Hematopoietic multipotent progenitor cell treated with erythropoietin and hydrocortisone succinate and interleukin-3 and kit ligand, for 6 days (in vitro differentiated cells): Measurements from ENCODE around the gene TRIM67.
A peak's percentile ranks its signal among the peaks of the same experiment; 100 is the strongest.

ENCODE experiments used
- DNase-seq: peaks from one replicate; pipeline ENCODE4 v3.0.0-alpha.2; 2015

TRIM67 gene

DNA sequence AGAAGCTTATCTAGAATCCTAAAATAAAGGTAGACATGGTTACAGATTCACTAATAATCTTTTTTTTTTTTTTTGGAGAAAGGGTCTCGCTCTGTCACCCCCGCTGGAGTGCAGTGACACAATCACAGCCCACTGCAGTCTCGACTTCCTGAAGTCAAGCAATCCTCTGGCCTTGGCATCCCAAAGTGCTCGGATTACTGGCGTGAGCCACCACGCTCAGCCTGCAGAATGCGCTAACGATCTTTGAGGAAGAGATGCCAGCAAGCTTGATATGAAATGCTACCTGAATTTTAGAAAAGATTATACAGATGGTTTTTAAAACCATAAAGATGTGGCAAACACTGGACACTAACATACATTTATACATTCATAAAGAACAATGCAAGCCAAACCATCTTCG is 75.1 kb downstream of the TRIM67 start:
- no peak for DNase-seq

DNA sequence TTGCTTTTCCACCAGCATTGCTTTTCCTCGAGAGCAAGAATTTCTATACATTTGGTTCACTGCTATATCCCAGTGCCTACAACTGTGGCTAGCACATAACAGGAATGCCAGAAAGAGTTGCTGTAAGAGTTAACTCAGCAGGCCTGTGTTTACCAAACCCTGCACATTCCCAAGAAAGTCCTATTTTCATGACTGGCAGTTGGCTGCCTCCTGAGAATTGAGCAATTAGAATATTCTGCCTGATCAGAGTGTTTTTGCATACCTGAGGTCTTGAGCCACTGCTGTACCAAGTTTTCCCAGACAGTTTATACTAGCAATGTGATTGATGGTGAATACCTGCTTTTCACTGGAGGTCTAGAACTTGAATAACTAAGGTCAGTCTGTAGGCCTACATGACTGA is 76.4 kb downstream of the TRIM67 start:
- no peak for DNase-seq

DNA sequence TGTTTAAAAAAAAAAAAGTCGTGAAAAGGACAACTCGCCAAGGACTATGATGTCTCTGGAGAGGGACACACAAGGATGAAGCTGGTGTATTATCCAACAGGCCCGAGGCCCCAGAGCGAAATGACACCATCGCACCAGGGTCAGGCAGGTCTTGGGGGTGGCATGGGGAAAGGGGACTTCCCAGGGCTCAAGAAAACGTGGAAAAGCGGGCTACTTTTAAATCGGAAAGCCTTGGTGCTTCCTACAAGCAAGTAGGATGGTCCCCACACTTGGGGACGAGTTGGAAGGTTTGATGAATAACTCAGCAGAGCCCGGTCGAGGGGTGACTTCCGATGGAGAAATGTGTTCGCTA is 78.6 kb downstream of the TRIM67 start:
- DNase-seq = peak; percentile 44

DNA sequence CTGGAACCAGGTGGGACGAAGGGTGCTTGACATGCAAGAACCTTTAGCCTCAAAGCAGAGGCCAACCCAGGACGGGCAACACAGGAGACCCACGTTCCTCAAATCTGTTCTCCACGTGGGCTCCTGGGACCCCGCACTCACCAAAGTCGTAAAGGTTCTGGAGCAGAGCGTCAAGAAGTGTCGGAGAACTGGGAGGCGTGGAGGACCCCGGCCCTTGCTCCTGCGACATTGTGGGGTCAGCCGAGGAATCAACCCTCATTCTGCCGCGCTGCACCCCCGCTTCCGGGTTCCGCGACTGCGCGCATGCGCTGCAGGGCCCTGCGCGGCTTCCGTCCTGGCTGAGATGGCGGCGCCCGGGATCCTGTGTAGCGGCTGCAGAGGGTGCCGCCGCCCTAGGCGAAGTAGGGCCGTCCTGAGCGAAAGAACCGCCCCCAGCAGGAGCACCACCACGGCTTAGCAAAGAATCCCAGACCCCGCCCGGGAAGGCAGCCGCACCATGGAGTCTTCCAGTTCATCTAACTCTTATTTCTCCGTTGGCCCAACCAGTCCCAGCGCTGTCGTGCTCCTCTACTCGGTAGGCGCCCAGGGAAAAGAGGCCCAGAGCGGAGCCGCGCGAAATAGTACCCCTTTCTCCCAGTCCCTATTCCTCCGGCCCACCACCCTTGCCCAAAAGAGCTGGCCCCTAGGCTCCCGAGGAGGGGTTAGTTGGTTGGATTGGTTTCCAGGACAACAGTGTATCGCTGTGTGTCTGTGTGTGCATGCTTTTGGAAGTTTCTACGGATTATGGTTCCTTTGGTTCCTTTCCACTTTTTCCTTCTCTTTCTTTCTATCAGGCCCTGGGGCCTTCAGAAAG is 79.3 kb downstream of the TRIM67 start, which contains the start of gene GNPAT:
GNPAT (plus strand) TSS at position 330 of the 853 bp plus-strand sequence; CDS start at position 497, 167 bp downstream.
- DNase-seq = peak; percentile 94

DNA sequence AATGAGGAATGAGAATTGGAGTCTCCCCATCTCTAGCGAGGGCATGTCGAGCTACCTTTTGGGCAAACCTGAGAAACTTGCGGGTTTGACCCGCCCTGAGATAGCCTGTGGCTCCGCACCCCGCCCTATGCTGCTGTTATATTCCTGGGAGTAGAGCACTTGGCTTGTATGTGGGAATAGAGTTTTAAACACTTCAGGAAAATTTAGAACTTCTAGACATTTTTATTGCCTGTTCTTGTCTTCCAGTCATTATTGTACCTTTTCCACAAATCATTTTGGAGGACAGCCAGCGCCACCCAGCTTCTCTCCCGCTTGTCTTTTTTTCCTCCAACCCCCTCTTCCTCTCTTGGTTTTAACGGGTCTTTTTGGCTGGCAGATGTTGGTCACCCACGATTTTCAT is 79.9 kb downstream of the TRIM67 start:
- peak; percentile 69 for DNase-seq

DNA sequence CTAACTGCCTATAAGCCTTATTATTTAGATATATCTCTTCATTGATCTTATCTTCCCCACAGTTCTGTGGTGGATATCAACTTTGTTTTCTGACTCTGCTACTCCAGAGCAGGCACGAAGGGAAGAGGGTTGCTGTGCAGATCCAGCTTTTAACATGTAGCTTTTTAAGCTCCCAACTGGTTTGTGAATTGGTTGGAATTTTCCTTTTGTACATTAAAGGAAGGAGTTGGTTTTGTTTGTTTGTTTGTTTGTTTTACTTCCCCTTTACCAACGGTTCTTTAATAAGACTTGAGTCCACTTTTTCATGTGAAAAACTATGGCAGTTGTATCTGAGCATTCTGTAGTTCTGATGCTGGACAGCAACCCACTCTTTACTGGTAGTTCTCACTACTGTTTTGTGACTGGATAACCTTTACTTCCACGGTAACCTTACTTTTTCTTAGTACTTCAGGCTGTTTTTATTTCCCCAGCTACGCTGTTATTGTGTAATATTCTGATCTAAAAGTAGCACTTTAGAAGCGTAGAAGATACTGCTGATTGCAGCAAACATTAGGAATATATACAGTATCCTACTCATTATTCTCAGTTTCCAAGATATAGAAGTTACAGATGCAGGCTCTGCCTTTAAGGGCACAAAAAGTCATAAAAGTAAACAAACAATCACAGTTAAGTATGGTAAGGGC is 80.8 kb downstream of the TRIM67 start:
- peak; percentile 50 for DNase-seq

DNA sequence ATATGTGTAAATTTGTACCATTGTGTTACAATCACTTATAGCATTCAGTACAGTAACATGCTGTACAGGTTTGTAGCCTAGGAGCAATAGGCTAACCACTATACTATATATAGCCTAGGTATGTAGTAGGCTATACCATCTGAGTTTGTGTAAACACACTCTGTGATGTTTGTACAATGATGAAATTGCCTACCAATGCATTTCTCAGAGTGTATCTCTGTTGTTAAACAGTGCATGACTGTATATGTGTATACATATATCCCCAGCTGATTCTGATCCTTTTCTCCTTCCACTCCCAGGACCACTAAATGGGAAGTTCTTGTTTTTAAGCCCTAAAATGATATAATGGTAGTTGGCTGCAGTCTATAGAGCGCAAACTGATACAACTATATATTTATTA is 86.9 kb downstream of the TRIM67 start:
- DNase-seq = no peak

DNA sequence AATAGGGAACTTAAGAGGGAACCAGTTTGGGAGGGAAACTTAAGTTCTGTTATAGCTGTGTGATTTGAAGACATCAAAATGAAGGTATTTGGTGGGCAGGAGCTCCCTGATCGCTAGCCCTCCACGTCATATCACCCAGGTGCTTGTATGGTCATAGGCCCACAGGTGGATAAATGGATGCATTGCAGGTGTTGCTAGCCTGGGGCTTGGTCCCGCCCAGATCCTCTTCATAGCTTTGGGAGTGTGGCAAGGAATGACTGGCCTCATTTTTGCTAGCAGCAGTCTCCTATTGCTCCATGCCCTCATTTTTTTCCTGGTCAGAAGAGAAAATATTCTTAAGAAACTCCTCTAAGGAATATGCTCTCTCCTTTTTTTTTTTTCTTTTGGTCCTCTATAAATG is 90.5 kb downstream of the TRIM67 start:
- no peak for DNase-seq

DNA sequence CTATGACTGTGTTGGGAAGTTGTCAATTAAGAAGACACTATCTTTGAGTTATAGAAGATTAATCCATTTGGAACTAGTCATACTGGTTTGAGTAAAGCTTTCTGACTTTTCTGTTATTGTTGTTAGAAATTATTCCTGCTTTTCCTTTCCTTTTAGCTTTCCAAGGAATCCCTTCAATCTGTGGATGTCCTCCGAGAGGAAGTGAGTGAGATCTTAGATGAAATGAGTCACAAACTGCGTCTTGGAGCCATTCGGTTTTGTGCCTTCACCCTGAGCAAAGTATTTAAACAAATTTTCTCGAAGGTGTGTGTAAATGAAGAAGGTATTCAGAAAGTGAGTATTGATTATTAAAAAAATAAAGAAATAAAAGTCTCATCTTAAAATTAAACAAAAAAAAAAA is 98.5 kb downstream of the TRIM67 start:
- no peak for DNase-seq

DNA sequence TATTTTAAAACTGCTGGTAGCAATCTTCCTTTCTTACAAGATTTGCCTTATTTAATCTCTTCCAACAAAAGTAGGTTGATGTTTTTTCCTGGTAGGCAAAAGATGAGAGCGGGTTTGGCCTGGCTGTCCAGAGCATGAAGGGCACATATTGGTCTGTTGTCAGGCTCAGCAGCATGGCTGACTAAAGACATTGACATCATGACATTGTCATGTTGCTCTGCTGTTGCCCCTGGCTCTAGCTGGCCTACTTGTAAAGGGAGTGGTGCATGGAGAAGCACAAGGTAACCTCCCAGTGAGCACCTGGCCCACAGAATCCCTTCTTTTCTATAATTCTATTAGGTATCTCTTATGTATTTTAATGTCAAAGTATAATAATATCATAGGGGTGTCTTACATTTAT is 102.8 kb downstream of the TRIM67 start:
- DNase-seq = no peak

DNA sequence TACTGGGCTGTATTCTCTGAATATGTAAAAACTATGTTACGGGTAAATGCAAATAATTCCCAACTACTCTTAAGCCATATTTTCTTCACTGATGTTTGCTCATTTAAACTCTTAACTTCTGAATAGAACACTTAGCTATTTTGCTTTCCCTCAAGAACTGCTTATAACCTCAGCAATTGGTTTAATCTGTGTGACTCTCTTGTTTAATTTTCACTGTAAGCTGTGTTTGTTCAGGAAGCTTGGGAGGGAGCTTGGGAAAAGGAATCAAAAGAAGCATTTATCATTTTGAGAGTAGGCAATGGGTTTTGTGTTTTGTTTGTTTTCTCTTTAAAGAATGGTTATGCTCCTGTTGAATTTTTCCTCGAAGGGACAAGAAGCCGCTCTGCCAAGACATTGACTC is 103.5 kb downstream of the TRIM67 start:
- no peak for DNase-seq

DNA sequence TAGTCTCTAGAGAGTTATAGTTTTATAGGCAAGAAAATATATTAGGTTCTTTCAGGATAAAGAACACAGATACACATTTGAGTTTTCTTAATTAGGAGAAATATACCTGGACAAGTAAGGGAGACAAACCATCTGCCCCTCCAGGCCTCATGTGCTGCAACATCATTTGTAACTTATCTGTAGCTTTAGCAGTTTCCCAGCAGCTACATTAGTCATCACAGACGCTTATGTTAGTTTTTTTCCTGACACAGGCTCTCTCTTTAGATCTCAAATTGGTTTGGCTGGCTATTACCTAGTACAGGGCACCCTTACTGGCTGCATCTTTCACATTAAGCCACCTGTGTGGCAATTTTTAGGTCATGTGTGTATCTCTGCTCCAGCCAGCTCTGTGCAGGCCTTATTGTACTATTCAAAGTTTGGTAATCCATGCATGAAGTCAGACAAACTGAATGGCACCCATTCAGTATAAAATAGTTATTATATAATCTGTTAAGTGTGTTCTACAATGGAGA is 105.0 kb downstream of the TRIM67 start:
- no peak for DNase-seq
